GM12878 (cell line): ENCODE measurements around the gene ERN1. TPM values are rescaled to one million over a fixed set of nuclear protein-coding genes. Genes with fewer than 3 reads are reported as not detected.
A peak's percentile ranks its signal among the peaks of the same experiment; 100 is the strongest.

Experiments used
- DPF2 ChIP-seq: fragments of 450-650 bp; IDR thresholded peaks from 2 replicates; pipeline ENCODE4 v1.6.1; 2017; ENCODE audit warnings: mild to moderate bottlenecking
- GATAD2B ChIP-seq: fragments of 450-650 bp; conservative IDR thresholded peaks from 2 replicates; pipeline ENCODE4 v1.6.1; 2017; ENCODE audit warnings: low read depth, mild to moderate bottlenecking, moderate library complexity
- HDAC6 ChIP-seq: fragments of 200-600 bp; sonication (generic); IDR thresholded peaks from one replicate; pipeline ENCODE4 v1.8.0; 2017; ENCODE audit warnings: antibody characterized with exemption; ENCODE audit not compliant: unreplicated experiment
- IKZF2 ChIP-seq, 2 experiments: fragments of 450-650 bp; IDR thresholded peaks; 2 replicates each; pipeline ENCODE4 v1.6.1; 2017; ENCODE audit warnings: mild to moderate bottlenecking in 2 of 2, moderate library complexity in 2 of 2
- POLR2AphosphoS5 ChIP-seq: IDR thresholded peaks from 2 replicates; pipeline ENCODE4 v1.6.1; 2011; ENCODE audit warnings: mild to moderate bottlenecking, low read length, inconsistent platforms
- SMARCA5 ChIP-seq: fragments of 450-650 bp; IDR thresholded peaks from 2 replicates; pipeline ENCODE4 v1.6.1; 2017; ENCODE audit warnings: mild to moderate bottlenecking
- SUZ12 ChIP-seq: fragments of 200-600 bp; sonication (generic); IDR thresholded peaks from one replicate; pipeline ENCODE4 v1.6.1; 2018; ENCODE audit warnings: antibody characterized with exemption, mild to moderate bottlenecking; ENCODE audit not compliant: unreplicated experiment
- ZBED1 ChIP-seq: IDR thresholded peaks from 2 replicates; pipeline ENCODE4 v1.6.1; 2016; ENCODE audit warnings: borderline replicate concordance
- polyA plus RNA-seq, 11 experiments: library from polyadenylated mRNA; depleted of rRNA in 4 of 11; unstranded in 6 of 11; stranded (reverse) in 5 of 11; fragments of >200 nt; fragmentation: Nextera tagmentation in 4 of 11; fragmentation: Illumina TruSeq in 1 of 11; extraction: Ambion mirVana in 4 of 11; extraction: Trizol in 1 of 11; gene quantifications; 1 replicate in 1 of 11; 2 replicates in 10 of 11; pipeline versions ENCODE4 v1.2.1 to v1.2.3, GENCODE V29; 2011 to 2016; ENCODE audit warnings: inconsistent platforms in 2 of 11, missing spikeins in 2 of 11, low read depth in 1 of 11
- small RNA-seq: library from RNA; depleted of rRNA; stranded (forward); fragments of <200 nt; gene quantifications from one replicate; pipeline ENCODE3, GENCODE V24; 2014
- total RNA-seq, 4 experiments: library from RNA; depleted of rRNA in 3 of 4; stranded (reverse); fragments of >200 nt in 3 of 4; fragmentation: Illumina TruSeq in 1 of 4; extraction: Trizol in 1 of 4; gene quantifications; 2 replicates each; pipeline versions ENCODE4 v1.2.1 to v1.2.3, GENCODE V29; 2013 to 2021
- TF ChIP-seq, protein P1 (sequence below): IDR thresholded peaks from 2 replicates; pipeline ENCODE4 v1.6.1; 2012; ENCODE audit warnings: low read depth, low read length, improper control_type of control experiment

ERN1 gene
- total and polyA plus RNA-seq, 10 of the 15 experiments (the other 5 are each of a cell fraction or from before 2014, with no cell fraction given) = 2.6 to 19.2 (median 7.6) TPM

- no peak for TF ChIP-seq GATAD2B
- TF ChIP-seq POLR2AphosphoS5 = no peak
- TF ChIP-seq SMARCA5 = no peak
- no peak for TF ChIP-seq HDAC6
- TF ChIP-seq, protein P1, sequence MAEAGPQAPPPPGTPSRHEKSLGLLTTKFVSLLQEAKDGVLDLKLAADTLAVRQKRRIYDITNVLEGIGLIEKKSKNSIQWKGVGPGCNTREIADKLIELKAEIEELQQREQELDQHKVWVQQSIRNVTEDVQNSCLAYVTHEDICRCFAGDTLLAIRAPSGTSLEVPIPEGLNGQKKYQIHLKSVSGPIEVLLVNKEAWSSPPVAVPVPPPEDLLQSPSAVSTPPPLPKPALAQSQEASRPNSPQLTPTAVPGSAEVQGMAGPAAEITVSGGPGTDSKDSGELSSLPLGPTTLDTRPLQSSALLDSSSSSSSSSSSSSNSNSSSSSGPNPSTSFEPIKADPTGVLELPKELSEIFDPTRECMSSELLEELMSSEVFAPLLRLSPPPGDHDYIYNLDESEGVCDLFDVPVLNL = no peak
- TF ChIP-seq ZBED1 = no peak
- no peak for TF ChIP-seq DPF2
- TF ChIP-seq SUZ12 = no peak
- TF ChIP-seq IKZF2 (IDR thresholded peaks at IDR 0.05) = no peak
Measured at GRCh38 chr17:63989622-63990345, 140.2 kb downstream of the ERN1 start (continued).

Small RNAs within 50 kb of the gene (small RNA-seq; reads per million reads assigned to genes)
- 255,127 reads per million, percentile 100 among the genes with 10 or more reads in this experiment for gene SNORD104

Other genes starting within 250 kb of the ERN1 start
Only the 7 nearest of the 9 such genes appear.
- gene CSHL1, start 218.9 kb downstream of the ERN1 start, total RNA-seq (2014; rRNA removed) = not detected in 2 replicates
- gene CSHL1, start 218.9 kb downstream of the ERN1 start, total RNA-seq (2014; rRNA removed; fragmentation: Illumina TruSeq; extraction: Trizol) = not detected in 2 replicates
- gene CSHL1, start 218.9 kb downstream of the ERN1 start, total RNA-seq (2021) = not detected in 2 replicates
- not detected in 2 replicates for gene CSHL1, start 218.9 kb downstream of the ERN1 start, polyA plus RNA-seq (2011; rRNA removed)
- not detected in 2 replicates for gene CSHL1, start 218.9 kb downstream of the ERN1 start, polyA plus RNA-seq (2014; fragmentation: Illumina TruSeq; extraction: Trizol)
- gene CSHL1, start 218.9 kb downstream of the ERN1 start, polyA plus RNA-seq (2014; fragmentation: Nextera tagmentation; extraction: Ambion mirVana) = not detected
- not detected in 2 replicates for gene CSHL1, start 218.9 kb downstream of the ERN1 start, polyA plus RNA-seq (2014; rRNA removed)
- not detected for gene CSHL1, start 218.9 kb downstream of the ERN1 start, polyA plus RNA-seq (2016; fragmentation: Nextera tagmentation; extraction: Ambion mirVana)
- not detected in 2 replicates for gene GH1, start 211.3 kb downstream of the ERN1 start, total RNA-seq (2014; rRNA removed)
- gene GH1, start 211.3 kb downstream of the ERN1 start, total RNA-seq (2014; rRNA removed; fragmentation: Illumina TruSeq; extraction: Trizol) = not detected in 2 replicates
- not detected in 2 replicates for gene GH1, start 211.3 kb downstream of the ERN1 start, total RNA-seq (2021)
- gene GH1, start 211.3 kb downstream of the ERN1 start, polyA plus RNA-seq (2011; rRNA removed) = 0.27 and 0.42 TPM in 2 replicates
- gene GH1, start 211.3 kb downstream of the ERN1 start, polyA plus RNA-seq (2014; fragmentation: Illumina TruSeq; extraction: Trizol) = not detected in 2 replicates
- under 1 TPM in 1 of 2 experiments, not detected in 1; 0.13 TPM for gene GH1, start 211.3 kb downstream of the ERN1 start, polyA plus RNA-seq (2014; fragmentation: Nextera tagmentation; extraction: Ambion mirVana)
- gene GH1, start 211.3 kb downstream of the ERN1 start, polyA plus RNA-seq (2014; rRNA removed) = not detected in 2 replicates
- gene GH1, start 211.3 kb downstream of the ERN1 start, polyA plus RNA-seq (2016; fragmentation: Nextera tagmentation; extraction: Ambion mirVana) = not detected
- 95.9 and 99.0 TPM in 2 replicates for gene CD79B, start 197.8 kb downstream of the ERN1 start, total RNA-seq (2014; rRNA removed)
- gene CD79B, start 197.8 kb downstream of the ERN1 start, total RNA-seq (2014; rRNA removed; fragmentation: Illumina TruSeq; extraction: Trizol) = 59.0 and 63.4 TPM in 2 replicates
- 102 and 113 TPM in 2 replicates for gene CD79B, start 197.8 kb downstream of the ERN1 start, total RNA-seq (2021)
- 82.8 and 148 TPM in 2 replicates for gene CD79B, start 197.8 kb downstream of the ERN1 start, polyA plus RNA-seq (2011; rRNA removed)
- 52.1 and 60.2 TPM in 2 replicates for gene CD79B, start 197.8 kb downstream of the ERN1 start, polyA plus RNA-seq (2014; fragmentation: Illumina TruSeq; extraction: Trizol)
- gene CD79B, start 197.8 kb downstream of the ERN1 start, polyA plus RNA-seq (2014; fragmentation: Nextera tagmentation; extraction: Ambion mirVana) = 10 to 100 TPM; 17.5 to 48.8 TPM
- 91.4 and 98.4 TPM in 2 replicates for gene CD79B, start 197.8 kb downstream of the ERN1 start, polyA plus RNA-seq (2014; rRNA removed)
- 10 to 100 TPM; 77.5 to 80.6 TPM for gene CD79B, start 197.8 kb downstream of the ERN1 start, polyA plus RNA-seq (2016; fragmentation: Nextera tagmentation; extraction: Ambion mirVana)
- gene SCN4A, start 157.2 kb downstream of the ERN1 start, total RNA-seq (2014; rRNA removed) = 0.05 and 0.06 TPM in 2 replicates
- gene SCN4A, start 157.2 kb downstream of the ERN1 start, total RNA-seq (2014; rRNA removed; fragmentation: Illumina TruSeq; extraction: Trizol) = under 0.01 and 0.14 TPM in 2 replicates
- 0.03 and 0.08 TPM in 2 replicates for gene SCN4A, start 157.2 kb downstream of the ERN1 start, total RNA-seq (2021)
- gene SCN4A, start 157.2 kb downstream of the ERN1 start, polyA plus RNA-seq (2011; rRNA removed) = 0.12 and 0.15 TPM in 2 replicates
- 0.06 and 0.11 TPM in 2 replicates for gene SCN4A, start 157.2 kb downstream of the ERN1 start, polyA plus RNA-seq (2014; fragmentation: Illumina TruSeq; extraction: Trizol)
- not detected for gene SCN4A, start 157.2 kb downstream of the ERN1 start, polyA plus RNA-seq (2014; fragmentation: Nextera tagmentation; extraction: Ambion mirVana)
- gene SCN4A, start 157.2 kb downstream of the ERN1 start, polyA plus RNA-seq (2014; rRNA removed) = 0.05 and 0.08 TPM in 2 replicates
- gene SCN4A, start 157.2 kb downstream of the ERN1 start, polyA plus RNA-seq (2016; fragmentation: Nextera tagmentation; extraction: Ambion mirVana) = not detected
- gene PRR29, start 131.8 kb downstream of the ERN1 start, total RNA-seq (2014; rRNA removed) = 0.22 TPM in 1 of 2 replicates, not detected in the other
- gene PRR29, start 131.8 kb downstream of the ERN1 start, total RNA-seq (2014; rRNA removed; fragmentation: Illumina TruSeq; extraction: Trizol) = not detected in 2 replicates
- gene PRR29, start 131.8 kb downstream of the ERN1 start, total RNA-seq (2021) = 0.26 TPM in 1 of 2 replicates, not detected in the other
- 0.04 and 0.18 TPM in 2 replicates for gene PRR29, start 131.8 kb downstream of the ERN1 start, polyA plus RNA-seq (2011; rRNA removed)
- gene PRR29, start 131.8 kb downstream of the ERN1 start, polyA plus RNA-seq (2014; fragmentation: Illumina TruSeq; extraction: Trizol) = 0.01 TPM in 1 of 2 replicates, not detected in the other
- gene PRR29, start 131.8 kb downstream of the ERN1 start, polyA plus RNA-seq (2014; fragmentation: Nextera tagmentation; extraction: Ambion mirVana) = under 1 TPM; 0.06 to 0.15 TPM
- 0.08 TPM in 1 of 2 replicates, not detected in the other for gene PRR29, start 131.8 kb downstream of the ERN1 start, polyA plus RNA-seq (2014; rRNA removed)
- 1 to 10 TPM; 1.7 to 2.4 TPM for gene PRR29, start 131.8 kb downstream of the ERN1 start, polyA plus RNA-seq (2016; fragmentation: Nextera tagmentation; extraction: Ambion mirVana)
- gene ICAM2, start 109.5 kb downstream of the ERN1 start, total RNA-seq (2014; rRNA removed) = 60.7 and 62.8 TPM in 2 replicates
- gene ICAM2, start 109.5 kb downstream of the ERN1 start, total RNA-seq (2014; rRNA removed; fragmentation: Illumina TruSeq; extraction: Trizol) = 39.2 and 40.8 TPM in 2 replicates
- 37.4 and 42.7 TPM in 2 replicates for gene ICAM2, start 109.5 kb downstream of the ERN1 start, total RNA-seq (2021)
- 53.7 and 108 TPM in 2 replicates for gene ICAM2, start 109.5 kb downstream of the ERN1 start, polyA plus RNA-seq (2011; rRNA removed)
- 34.5 and 55.5 TPM in 2 replicates for gene ICAM2, start 109.5 kb downstream of the ERN1 start, polyA plus RNA-seq (2014; fragmentation: Illumina TruSeq; extraction: Trizol)
- gene ICAM2, start 109.5 kb downstream of the ERN1 start, polyA plus RNA-seq (2014; fragmentation: Nextera tagmentation; extraction: Ambion mirVana) = 10 to 100 TPM; 23.6 to 27.7 TPM
- 61.4 and 66.7 TPM in 2 replicates for gene ICAM2, start 109.5 kb downstream of the ERN1 start, polyA plus RNA-seq (2014; rRNA removed)
- gene ICAM2, start 109.5 kb downstream of the ERN1 start, polyA plus RNA-seq (2016; fragmentation: Nextera tagmentation; extraction: Ambion mirVana) = 10 to 100 TPM; 69.8 to 70.2 TPM
- gene TEX2, start 133.1 kb upstream of the ERN1 start, total RNA-seq (2014; rRNA removed) = 16.2 and 18.5 TPM in 2 replicates
- 15.0 and 16.5 TPM in 2 replicates for gene TEX2, start 133.1 kb upstream of the ERN1 start, total RNA-seq (2014; rRNA removed; fragmentation: Illumina TruSeq; extraction: Trizol)
- gene TEX2, start 133.1 kb upstream of the ERN1 start, total RNA-seq (2021) = 18.8 and 21.5 TPM in 2 replicates
- gene TEX2, start 133.1 kb upstream of the ERN1 start, polyA plus RNA-seq (2011; rRNA removed) = 8.8 and 9.9 TPM in 2 replicates
- gene TEX2, start 133.1 kb upstream of the ERN1 start, polyA plus RNA-seq (2014; fragmentation: Illumina TruSeq; extraction: Trizol) = 19.9 and 21.9 TPM in 2 replicates
- 1 to 10 TPM; 3.8 to 4.3 TPM for gene TEX2, start 133.1 kb upstream of the ERN1 start, polyA plus RNA-seq (2014; fragmentation: Nextera tagmentation; extraction: Ambion mirVana)
- 12.4 and 12.8 TPM in 2 replicates for gene TEX2, start 133.1 kb upstream of the ERN1 start, polyA plus RNA-seq (2014; rRNA removed)
- gene TEX2, start 133.1 kb upstream of the ERN1 start, polyA plus RNA-seq (2016; fragmentation: Nextera tagmentation; extraction: Ambion mirVana) = 10 to 100 TPM; 16.6 to 18.0 TPM